ENCODE data around the gene SLC45A2.

The SLC45A2 gene

GRCh38 chr5:33997331-33997983 lies 13.0 kb upstream of the SLC45A2 start:
- Mint-ChIP-seq H3K36me3 (ENCODE audit: low read depth) (peaks cover 39% of the 10 kb centered on the region), H3K9me3 (no peaks in the 10 kb centered on the region), H3K27ac (peak overlapping the region; percentile 74 to 78 (median 77)), H3K4me3 (peak overlapping the region in 1 of 3 experiments; percentile 4), H3K4me1 (peaks cover 28% of the 10 kb centered on the region), H3K27me3 (ENCODE audit: low read depth) (no peaks in the 10 kb centered on the region)
- peak; percentile 60 to 62 (median 61) for TF ChIP-seq CTCF (IDR thresholded peaks at IDR 0.05; ENCODE audit: unreplicated experiment in 3 of 3)

- Mint-ChIP-seq H3K36me3 (ENCODE audit: low read depth) (peaks cover 31% of the 10 kb centered on the region), H3K27me3 (ENCODE audit: low read depth) (no peaks in the 10 kb centered on the region), H3K27ac (peak overlapping the region; percentile 23 to 72 (median 51)), H3K4me3 (no peak overlapping the region), H3K9me3 (no peaks in the 10 kb centered on the region), H3K4me1 (peaks cover 21% of the 10 kb centered on the region)
- no peak for TF ChIP-seq CTCF (IDR thresholded peaks at IDR 0.05; ENCODE audit: unreplicated experiment in 3 of 3)
Measured at GRCh38 chr5:33995865-33996264, 11.4 kb upstream of the SLC45A2 start.

GRCh38 chr5:33994845-33995244 lies 10.4 kb upstream of the SLC45A2 start:
- H3K27me3 Mint-ChIP-seq (ENCODE audit: low read depth): no peaks in the 10 kb centered on the region
- peak overlapping the region; percentile 23 to 72 (median 51) for H3K27ac Mint-ChIP-seq
- TF ChIP-seq CTCF (IDR thresholded peaks at IDR 0.05; ENCODE audit: unreplicated experiment in 3 of 3): no peak
- no peak overlapping the region for H3K4me3 Mint-ChIP-seq
- no peaks in the 10 kb centered on the region for H3K9me3 Mint-ChIP-seq
- H3K36me3 Mint-ChIP-seq (ENCODE audit: low read depth): peaks cover 30% of the 10 kb centered on the region
- peaks cover 21% of the 10 kb centered on the region for H3K4me1 Mint-ChIP-seq

- no peaks in the 10 kb centered on the region for H3K9me3 Mint-ChIP-seq
- no peak for TF ChIP-seq CTCF (IDR thresholded peaks at IDR 0.05; ENCODE audit: unreplicated experiment in 3 of 3)
- peaks cover 21% of the 10 kb centered on the region for H3K4me1 Mint-ChIP-seq
- H3K27ac Mint-ChIP-seq: no peak overlapping the region
- H3K27me3 Mint-ChIP-seq (ENCODE audit: low read depth): no peaks in the 10 kb centered on the region
- no peak overlapping the region for H3K4me3 Mint-ChIP-seq
- peaks cover 40% of the 10 kb centered on the region for H3K36me3 Mint-ChIP-seq (ENCODE audit: low read depth)
Measured at GRCh38 chr5:33992864-33993263, 8.4 kb upstream of the SLC45A2 start.

- TF ChIP-seq CTCF (IDR thresholded peaks at IDR 0.05; ENCODE audit: unreplicated experiment in 3 of 3): no peak
- no peak overlapping the region for H3K4me3 Mint-ChIP-seq
- no peak overlapping the region for H3K27ac Mint-ChIP-seq
- no peaks in the 10 kb centered on the region for H3K4me1 Mint-ChIP-seq
- peaks cover 24% of the 10 kb centered on the region for H3K36me3 Mint-ChIP-seq (ENCODE audit: low read depth)
- H3K27me3 Mint-ChIP-seq (ENCODE audit: low read depth): no peaks in the 10 kb centered on the region
- no peaks in the 10 kb centered on the region for H3K9me3 Mint-ChIP-seq
Measured at GRCh38 chr5:33985447-33985846, 954 bp upstream of the SLC45A2 start.

- no peaks in the 10 kb centered on the region for H3K9me3 Mint-ChIP-seq
- H3K4me1 Mint-ChIP-seq: no peaks in the 10 kb centered on the region
- H3K27ac Mint-ChIP-seq: no peak overlapping the region
- TF ChIP-seq CTCF (IDR thresholded peaks at IDR 0.05; ENCODE audit: unreplicated experiment in 3 of 3): no peak
- H3K27me3 Mint-ChIP-seq (ENCODE audit: low read depth): no peaks in the 10 kb centered on the region
- H3K4me3 Mint-ChIP-seq: no peak overlapping the region
- peaks cover 18% of the 10 kb centered on the region for H3K36me3 Mint-ChIP-seq (ENCODE audit: low read depth)
Measured at GRCh38 chr5:33984178-33984577, 315 bp downstream of the SLC45A2 start.

Data from nephron (organoid).